Activated CD4-positive, alpha-beta T cell treated with anti-CD3 and anti-CD28 coated beads, Interleukin-2, amount 10 ng/mL, durations not matched to agents 24 days and 14 days (primary cell): ENCODE measurements around the gene ADORA1. TPM values are rescaled to one million over a fixed set of nuclear protein-coding genes. Genes with fewer than 3 reads are reported as not detected.

Experiments
- DNase-seq: peaks from one replicate; pipeline ENCODE4 v3.0.0; 2022
- H3K27ac Mint-ChIP-seq: one replicate; pipeline ENCODE4 v1.8.0; 2022; ENCODE audit warnings: mild to moderate bottlenecking, mixed read lengths
- H3K27me3 Mint-ChIP-seq: one replicate; pipeline ENCODE4 v1.8.0; 2022; ENCODE audit warnings: mixed read lengths
- H3K36me3 Mint-ChIP-seq: one replicate; pipeline ENCODE4 v1.8.0; 2022; ENCODE audit warnings: low read depth, mild to moderate bottlenecking, mixed read lengths
- H3K4me1 Mint-ChIP-seq: one replicate; pipeline ENCODE4 v1.8.0; 2021; ENCODE audit warnings: mixed read lengths
- H3K4me3 Mint-ChIP-seq: one replicate; pipeline ENCODE4 v1.8.0; 2022; ENCODE audit warnings: mild to moderate bottlenecking, moderate library complexity, mixed read lengths
- H3K9me3 Mint-ChIP-seq: one replicate; pipeline ENCODE4 v1.8.0; 2021; ENCODE audit warnings: mixed read lengths
- intact Hi-C: fragments of 100-400 bp; cut with micrococcal nuclease; formaldehyde crosslinking; loops from one replicate; pipeline ENCODE4 v1.15.1; 2023
- total RNA-seq: library from RNA; stranded (reverse); gene quantifications from 2 replicates; pipeline ENCODE4 v1.2.3, GENCODE V29; 2022

ADORA1 gene
- total RNA-seq, 1 donor from 2014 or later, result not detected

DNA sequence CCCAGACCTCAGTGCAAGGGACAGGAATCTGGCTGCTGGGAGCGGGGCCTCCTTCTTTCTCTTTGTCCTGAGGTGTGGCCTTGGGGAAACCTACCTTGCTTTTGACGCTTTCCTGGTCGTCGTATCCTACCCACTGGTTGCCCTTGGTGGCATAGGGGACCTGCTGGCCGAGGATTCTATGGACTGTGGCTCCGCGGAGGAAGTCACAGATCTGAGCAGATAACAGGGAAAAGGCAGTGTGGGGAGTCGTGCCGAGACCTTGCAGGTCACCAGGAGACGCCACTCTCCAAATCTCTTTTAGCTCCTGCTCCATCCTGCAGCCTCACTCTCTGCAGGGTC lies 52.1 kb downstream of the ADORA1 start:
- H3K4me1 Mint-ChIP-seq, result no peaks in the 10 kb centered on the region
- no peak overlapping the region for H3K27ac Mint-ChIP-seq
- H3K9me3 Mint-ChIP-seq, result no peaks in the 10 kb centered on the region
- H3K27me3 Mint-ChIP-seq, result no peaks in the 10 kb centered on the region
- DNase-seq, result no peak
- H3K36me3 Mint-ChIP-seq, result no peaks in the 10 kb centered on the region
- no peak overlapping the region for H3K4me3 Mint-ChIP-seq
- intact Hi-C loops, result no loop called here

DNA sequence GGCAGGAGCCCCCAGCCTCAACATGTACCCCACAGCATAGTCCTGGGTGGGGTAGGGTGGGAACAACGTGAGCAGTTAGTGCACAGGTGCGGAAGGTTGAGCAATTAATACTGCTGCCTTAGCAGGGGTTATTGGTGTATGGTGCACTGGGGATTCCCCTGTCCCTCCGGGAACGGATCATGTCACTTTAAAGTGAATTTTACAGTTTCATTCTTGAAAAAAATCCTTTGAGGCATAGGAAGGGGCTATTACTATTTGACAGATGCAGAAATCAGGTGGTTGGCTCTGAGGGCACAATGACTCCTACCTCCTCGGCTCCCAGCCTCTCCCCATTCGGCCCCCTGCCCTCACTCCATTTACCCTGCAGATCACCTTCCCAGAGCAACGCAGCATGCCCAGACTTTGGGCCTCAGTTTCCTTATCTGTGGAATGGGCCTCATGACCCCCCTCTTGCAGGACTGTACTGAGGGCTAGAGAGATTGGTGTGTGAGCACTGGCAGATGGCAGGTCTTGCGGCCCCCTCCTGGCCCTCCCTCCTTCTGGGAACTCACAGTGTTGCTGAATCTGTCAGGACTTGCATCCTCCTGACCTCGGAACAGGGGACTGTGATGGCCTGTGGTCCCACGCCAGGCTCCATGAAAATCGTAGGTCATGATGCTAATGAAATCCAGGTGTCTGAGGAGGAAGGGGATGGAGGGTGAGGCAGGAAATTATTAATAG lies 53.2 kb downstream of the ADORA1 start:
- Mint-ChIP-seq H3K4me1 (no peaks in the 10 kb centered on the region), H3K36me3 (no peaks in the 10 kb centered on the region), H3K4me3 (no peak overlapping the region), H3K27ac (no peak overlapping the region), H3K27me3 (no peaks in the 10 kb centered on the region), H3K9me3 (no peaks in the 10 kb centered on the region)
- DNase-seq, result no peak
- intact Hi-C loops, result no loop called here

DNA sequence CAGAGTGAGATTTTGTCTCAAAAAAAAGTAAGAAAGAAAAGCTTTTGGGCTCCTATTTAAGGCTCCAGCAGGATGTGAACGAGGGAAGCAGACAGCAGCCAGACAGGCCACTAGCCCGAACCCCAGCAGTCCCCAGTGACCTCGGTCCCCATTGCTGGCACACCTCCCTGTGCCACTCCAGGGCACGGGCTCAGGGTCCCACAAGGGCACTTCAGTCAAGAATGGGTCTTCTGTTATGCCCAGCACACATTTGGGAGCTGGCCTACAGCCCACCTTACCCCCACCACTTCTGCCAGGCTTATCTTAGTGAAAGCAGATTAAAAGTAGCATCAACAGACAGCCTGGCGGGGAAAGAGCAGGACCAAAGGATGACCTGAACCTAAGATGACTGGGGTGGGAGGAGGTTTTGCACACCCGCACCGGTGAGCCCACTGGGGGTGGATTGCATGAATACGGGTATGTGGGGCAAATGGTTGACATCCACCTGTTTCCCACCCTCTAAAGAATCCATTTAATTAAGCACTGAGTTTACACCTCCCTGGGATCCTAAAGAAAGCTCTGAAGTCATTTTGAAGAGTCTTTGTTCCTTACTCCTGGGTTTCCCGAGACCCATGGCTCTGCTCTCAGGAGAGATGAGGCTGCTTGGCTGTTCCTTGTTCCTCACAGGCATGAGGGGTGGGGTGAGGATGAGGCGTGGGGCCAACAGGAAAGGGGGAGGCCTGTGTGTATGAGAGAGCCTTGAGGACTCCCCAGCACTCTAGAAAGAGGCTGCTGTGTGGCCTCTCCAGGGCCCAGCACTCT lies 54.3 kb downstream of the ADORA1 start:
- H3K4me1 Mint-ChIP-seq, result no peaks in the 10 kb centered on the region

DNA sequence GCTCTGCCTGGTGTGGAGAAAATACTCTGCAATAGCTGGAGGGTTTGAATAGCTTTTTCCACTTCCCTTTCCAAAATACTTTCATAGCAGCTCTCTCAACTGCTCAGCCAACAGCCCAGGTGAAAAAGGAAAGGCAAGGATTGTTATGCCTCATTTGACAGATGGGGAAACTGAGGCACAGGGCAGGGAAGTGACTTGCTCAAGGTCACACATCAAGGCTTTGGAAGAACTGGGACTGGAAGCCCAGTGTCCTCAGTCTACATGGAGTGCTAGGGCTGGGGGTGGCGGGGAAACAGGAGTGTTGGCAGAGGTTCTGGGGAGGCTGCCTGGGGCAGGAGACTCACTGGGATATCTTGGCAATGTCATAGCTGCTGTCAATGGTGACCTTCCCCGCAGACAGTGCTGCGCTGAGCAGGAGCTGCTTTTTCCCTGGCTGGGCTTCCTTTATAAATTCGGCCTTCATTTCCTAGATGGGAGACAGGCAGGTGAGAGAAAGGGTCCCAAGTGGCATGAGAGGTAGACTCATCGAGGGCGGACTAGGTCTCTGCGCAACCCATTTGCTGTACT lies 54.9 kb downstream of the ADORA1 start:
- intact Hi-C loops, result no loop called here
- no peak overlapping the region for H3K4me3 Mint-ChIP-seq
- no peaks in the 10 kb centered on the region for H3K9me3 Mint-ChIP-seq
- DNase-seq, result no peak
- no peaks in the 10 kb centered on the region for H3K36me3 Mint-ChIP-seq
- H3K4me1 Mint-ChIP-seq, result no peaks in the 10 kb centered on the region
- peaks cover 5% of the 10 kb centered on the region for H3K27me3 Mint-ChIP-seq
- no peak overlapping the region for H3K27ac Mint-ChIP-seq

More for the DNA sequence above, 54.3 kb downstream of the ADORA1 start:
- no peaks in the 10 kb centered on the region for H3K36me3 Mint-ChIP-seq
- peaks cover 4% of the 10 kb centered on the region for H3K27me3 Mint-ChIP-seq
- no peak overlapping the region for H3K4me3 Mint-ChIP-seq
- no peak for DNase-seq
- no peaks in the 10 kb centered on the region for H3K9me3 Mint-ChIP-seq
- H3K27ac Mint-ChIP-seq, result no peak overlapping the region
- intact Hi-C loops, result no loop called here

DNA sequence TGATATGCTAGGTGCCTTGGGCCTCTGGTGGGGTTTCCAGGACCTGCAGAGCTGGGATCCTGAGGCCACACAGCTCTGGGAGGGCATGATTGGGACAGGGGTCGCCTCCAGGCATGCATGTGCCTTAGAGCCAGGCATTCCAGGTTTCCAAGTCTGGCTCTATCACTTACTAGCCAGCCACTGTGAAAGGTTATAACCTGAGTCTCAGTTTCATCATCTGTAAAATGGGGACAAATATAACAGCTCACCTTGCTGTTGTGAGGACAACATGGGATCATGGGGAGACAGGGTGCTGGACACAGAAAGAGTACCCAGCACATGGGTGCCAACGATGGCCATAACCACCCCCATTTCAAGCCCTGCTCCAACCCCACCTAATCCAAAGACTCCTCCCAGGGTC lies 56.3 kb downstream of the ADORA1 start:
- no peak for DNase-seq

DNA sequence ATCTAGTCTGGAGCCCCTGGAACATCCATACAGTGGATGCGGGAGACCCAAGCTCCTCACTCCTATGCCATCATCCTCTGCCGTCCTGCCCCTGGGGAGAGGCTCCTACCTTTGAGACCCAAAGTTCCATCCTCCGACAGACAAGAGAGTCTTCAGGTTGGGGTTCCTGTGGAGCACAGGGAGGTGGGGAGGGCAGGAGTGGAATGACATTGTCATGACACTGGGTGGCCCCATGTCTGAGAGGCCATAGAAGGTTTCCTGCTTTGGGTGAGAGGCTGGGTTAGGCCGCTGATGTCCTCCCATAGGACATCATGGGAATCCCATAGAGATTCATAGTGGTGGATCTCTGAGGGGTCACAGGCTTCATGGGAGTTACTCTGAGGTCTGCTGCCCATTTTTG lies 56.9 kb downstream of the ADORA1 start:
- DNase-seq, result no peak
- H3K36me3 Mint-ChIP-seq, result no peaks in the 10 kb centered on the region
- no peak overlapping the region for H3K27ac Mint-ChIP-seq
- no peaks in the 10 kb centered on the region for H3K9me3 Mint-ChIP-seq
- H3K4me1 Mint-ChIP-seq, result no peaks in the 10 kb centered on the region
- H3K4me3 Mint-ChIP-seq, result no peak overlapping the region
- intact Hi-C loops, result no loop called here
- H3K27me3 Mint-ChIP-seq, result peaks cover 16% of the 10 kb centered on the region

More for the DNA sequence above, 56.3 kb downstream of the ADORA1 start:
- Mint-ChIP-seq H3K4me1 (no peaks in the 10 kb centered on the region), H3K27ac (no peak overlapping the region), H3K4me3 (no peak overlapping the region), H3K9me3 (no peaks in the 10 kb centered on the region), H3K36me3 (no peaks in the 10 kb centered on the region), H3K27me3 (peaks cover 12% of the 10 kb centered on the region)
- intact Hi-C loops, result no loop called here

DNA sequence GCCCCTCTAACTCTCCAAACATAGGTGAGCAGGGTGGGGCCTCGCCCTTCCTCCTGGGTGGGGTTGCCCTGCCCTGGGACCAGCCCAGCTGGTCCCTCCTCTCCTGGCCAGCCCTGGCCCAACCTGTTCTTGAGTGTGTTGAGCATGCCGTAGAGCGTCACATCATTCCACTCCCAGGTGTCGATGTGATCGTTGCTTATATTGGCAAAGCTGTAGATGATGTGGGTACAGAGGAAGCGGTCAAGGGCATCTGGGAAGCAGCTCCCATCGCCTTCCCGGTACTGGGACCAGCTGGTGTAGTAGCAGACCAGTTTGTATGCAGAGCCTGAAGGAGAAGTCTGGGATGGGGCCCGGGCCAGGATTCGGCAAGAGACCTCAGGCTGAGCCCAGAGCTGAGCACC lies 57.5 kb downstream of the ADORA1 start:
- Mint-ChIP-seq H3K4me3 (no peak overlapping the region), H3K9me3 (no peaks in the 10 kb centered on the region), H3K27me3 (peaks cover 19% of the 10 kb centered on the region), H3K27ac (no peak overlapping the region), H3K4me1 (no peaks in the 10 kb centered on the region), H3K36me3 (no peaks in the 10 kb centered on the region)
- DNase-seq, result no peak
- intact Hi-C loops, result no loop called here

DNA sequence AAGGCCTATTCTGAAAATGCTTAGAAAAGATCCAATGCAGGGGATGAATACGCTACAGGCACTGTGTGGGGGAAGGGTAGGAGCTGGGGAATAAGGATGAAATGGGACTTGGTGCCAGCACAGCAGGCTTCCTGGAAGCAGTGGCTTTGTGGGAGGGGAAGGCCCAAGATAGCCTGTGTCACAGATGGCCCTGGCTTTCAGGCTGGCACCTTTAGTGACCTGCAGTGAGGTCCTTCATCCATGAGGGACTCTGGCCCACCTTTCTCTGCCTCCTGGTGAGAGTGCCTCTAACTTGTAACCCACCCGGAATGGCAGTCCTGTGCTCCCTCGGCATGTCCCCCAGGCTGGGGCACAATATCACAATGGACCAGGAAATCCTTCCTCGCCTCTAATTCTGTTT lies 58.1 kb downstream of the ADORA1 start:
- no peak overlapping the region for H3K4me3 Mint-ChIP-seq
- no peaks in the 10 kb centered on the region for H3K4me1 Mint-ChIP-seq
- no peaks in the 10 kb centered on the region for H3K36me3 Mint-ChIP-seq
- intact Hi-C loops, result no loop called here
- H3K27me3 Mint-ChIP-seq, result peaks cover 21% of the 10 kb centered on the region
- H3K27ac Mint-ChIP-seq, result no peak overlapping the region
- DNase-seq, result no peak
- H3K9me3 Mint-ChIP-seq, result no peaks in the 10 kb centered on the region

DNA sequence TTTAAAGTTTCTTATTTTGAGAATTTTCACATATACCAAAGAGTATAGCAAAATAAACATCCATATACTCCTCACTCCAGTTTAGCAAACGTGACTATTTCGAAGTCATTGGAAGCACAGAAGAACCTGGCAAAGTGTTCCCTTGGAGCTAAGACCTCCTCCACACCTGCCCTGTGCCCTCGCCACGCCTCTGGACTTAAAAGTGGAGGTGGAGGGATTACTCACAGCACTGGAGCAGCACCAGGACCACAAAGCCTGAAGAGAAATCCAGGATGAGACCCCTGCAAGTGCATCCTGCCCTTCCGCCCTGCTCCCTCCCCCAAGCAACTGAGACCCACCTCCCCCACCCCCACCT lies 58.5 kb downstream of the ADORA1 start:
- no peak overlapping the region for H3K4me3 Mint-ChIP-seq
- no peak overlapping the region for H3K27ac Mint-ChIP-seq
- H3K27me3 Mint-ChIP-seq, result peaks cover 21% of the 10 kb centered on the region
- H3K9me3 Mint-ChIP-seq, result no peaks in the 10 kb centered on the region
- no peaks in the 10 kb centered on the region for H3K4me1 Mint-ChIP-seq
- H3K36me3 Mint-ChIP-seq, result no peaks in the 10 kb centered on the region
- DNase-seq, result no peak
- intact Hi-C loops, result no loop called here

DNA sequence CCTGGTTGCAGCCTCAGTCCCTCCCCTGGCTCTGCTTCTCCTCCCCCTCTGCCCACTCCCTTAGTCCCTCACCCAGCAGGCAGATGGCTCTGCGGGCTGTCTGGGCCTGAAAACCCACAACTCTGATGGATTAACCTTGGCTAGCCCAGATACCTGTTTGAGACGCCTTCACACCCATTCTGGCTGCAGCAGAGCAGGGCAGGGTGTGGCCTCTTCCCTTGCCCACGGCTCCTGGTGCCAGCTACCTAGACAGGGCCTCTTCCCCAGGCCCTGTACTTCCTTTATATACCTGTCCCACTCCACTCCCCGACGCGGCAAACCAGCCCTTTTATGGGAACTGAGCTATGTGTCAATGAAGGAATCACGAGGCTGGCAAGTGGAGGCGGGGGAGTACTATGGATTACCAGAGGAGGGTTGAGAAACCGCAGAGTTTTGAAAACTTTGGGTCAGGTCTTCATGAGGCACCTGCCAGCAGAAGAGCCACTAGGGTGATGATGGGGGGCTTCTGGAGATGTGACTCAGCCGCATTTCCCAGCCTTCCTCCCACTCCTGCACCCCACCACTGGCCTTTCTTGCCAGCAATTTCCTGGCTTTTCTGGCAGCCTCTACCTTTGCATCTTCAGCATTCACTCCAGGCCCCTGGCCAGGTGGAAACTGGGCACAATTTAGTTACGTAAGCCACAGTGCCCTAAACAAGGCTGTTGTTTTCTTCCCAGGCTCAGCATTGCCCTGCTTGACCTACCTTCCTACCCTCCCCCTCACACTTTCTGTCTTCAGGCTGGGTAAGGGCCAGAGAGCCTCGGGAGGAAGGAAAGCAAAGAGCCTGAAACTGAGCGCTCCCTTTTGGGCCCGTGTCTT lies 59.1 kb downstream of the ADORA1 start, which contains the start of gene CHI3L1:
Gene CHI3L1, minus strand, starts transcription at position 259 of the 858 bp plus-strand sequence. Its CDS starts 81 bp downstream, at position 178.
- intact Hi-C loops, result no loop called here
- H3K36me3 Mint-ChIP-seq, result no peaks in the 10 kb centered on the region
- H3K4me3 Mint-ChIP-seq, result no peak within 1 kb of the TSS
- no peaks in the 10 kb centered on the region for H3K4me1 Mint-ChIP-seq
- no peak for DNase-seq
- H3K9me3 Mint-ChIP-seq, result no peaks in the 10 kb centered on the region
- no peak within 1 kb of the TSS for H3K27ac Mint-ChIP-seq
- peaks cover 23% of the 10 kb centered on the region for H3K27me3 Mint-ChIP-seq

DNA sequence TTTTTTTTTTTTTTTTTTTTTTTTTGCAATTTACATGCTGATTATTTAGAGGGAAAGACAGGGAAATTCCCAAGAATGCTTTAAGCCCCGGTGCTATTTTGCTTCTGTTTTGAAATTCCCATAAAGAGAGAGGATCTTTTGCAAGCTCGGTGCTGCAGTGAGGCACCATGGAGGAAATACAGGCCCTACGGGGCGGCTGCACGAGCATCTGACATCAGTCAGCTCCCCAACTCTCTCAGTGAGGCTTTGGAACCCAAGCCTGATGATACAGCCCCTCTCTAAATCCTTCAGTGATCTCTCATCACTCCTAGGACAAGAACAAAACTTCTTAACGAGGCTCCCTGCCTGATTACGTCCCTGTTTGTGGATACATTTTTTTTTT lies 59.8 kb downstream of the ADORA1 start:
- H3K9me3 Mint-ChIP-seq, result no peaks in the 10 kb centered on the region
- H3K27me3 Mint-ChIP-seq, result peaks cover 23% of the 10 kb centered on the region
- H3K4me3 Mint-ChIP-seq, result no peak overlapping the region
- H3K27ac Mint-ChIP-seq, result no peak overlapping the region
- DNase-seq, result no peak
- H3K36me3 Mint-ChIP-seq, result no peaks in the 10 kb centered on the region
- H3K4me1 Mint-ChIP-seq, result no peaks in the 10 kb centered on the region
- intact Hi-C loops, result no loop called here

DNA sequence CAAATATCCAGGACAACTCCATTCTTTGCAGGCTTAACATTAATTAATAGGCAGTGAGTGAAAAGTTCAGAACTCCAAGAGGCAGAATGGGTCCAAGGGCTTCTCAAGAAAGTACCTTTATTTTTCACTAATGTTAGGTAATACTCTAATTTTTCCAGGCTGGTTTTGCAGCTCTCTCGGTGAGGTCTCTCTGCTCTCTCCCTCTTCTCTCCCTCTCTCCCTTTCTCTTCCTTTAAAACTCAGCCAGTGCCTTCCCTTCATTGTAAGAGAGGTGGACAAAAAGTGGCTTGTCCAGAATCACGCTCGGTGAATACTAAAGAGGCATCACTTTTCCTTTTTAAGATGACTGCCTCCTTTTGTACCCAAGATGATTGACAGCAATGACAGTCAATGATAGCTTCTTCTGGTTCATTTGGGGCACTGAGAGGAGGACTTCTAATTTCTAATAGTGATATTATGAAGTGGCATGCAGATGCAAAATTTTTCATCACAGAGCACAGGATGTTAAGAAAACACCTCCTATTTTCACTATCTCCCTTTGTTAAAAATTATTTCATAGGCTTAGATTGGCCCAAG lies 60.3 kb downstream of the ADORA1 start:
- no peak overlapping the region for H3K4me3 Mint-ChIP-seq
- H3K27me3 Mint-ChIP-seq, result peaks cover 23% of the 10 kb centered on the region
- H3K9me3 Mint-ChIP-seq, result no peaks in the 10 kb centered on the region
- intact Hi-C loops, result no loop called here
- H3K4me1 Mint-ChIP-seq, result no peaks in the 10 kb centered on the region
- no peak for DNase-seq
- no peak overlapping the region for H3K27ac Mint-ChIP-seq
- H3K36me3 Mint-ChIP-seq, result no peaks in the 10 kb centered on the region

DNA sequence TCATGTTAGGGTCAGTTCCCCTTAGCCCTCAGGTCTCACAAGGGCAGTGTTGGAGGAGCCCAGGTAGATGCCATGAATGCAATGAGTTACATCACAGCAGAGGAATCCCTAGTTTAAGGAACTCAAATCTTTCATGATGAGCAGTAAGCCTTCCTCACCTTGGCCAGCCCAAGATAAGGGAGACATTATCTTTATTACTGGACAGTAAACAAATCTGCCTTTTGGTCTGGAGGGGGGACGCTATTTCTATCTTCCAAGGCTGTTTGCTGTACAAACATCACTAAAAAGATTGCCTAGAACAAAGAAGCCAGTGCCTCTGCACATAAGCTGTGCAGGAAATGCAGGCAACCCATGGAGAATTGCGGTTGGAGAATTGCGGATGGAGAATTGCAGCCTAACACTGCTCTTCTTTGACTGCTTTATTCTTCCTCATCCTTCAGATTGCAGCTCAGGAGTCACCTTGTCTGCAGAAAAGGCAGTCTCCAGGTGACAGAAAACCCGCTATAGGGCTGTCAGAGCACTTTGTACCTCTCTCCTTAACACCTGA lies 61.2 kb downstream of the ADORA1 start:
- no peak for DNase-seq
- Mint-ChIP-seq H3K27ac (no peak overlapping the region), H3K27me3 (peaks cover 23% of the 10 kb centered on the region), H3K4me1 (no peaks in the 10 kb centered on the region), H3K9me3 (no peaks in the 10 kb centered on the region), H3K4me3 (no peak overlapping the region), H3K36me3 (no peaks in the 10 kb centered on the region)
- intact Hi-C loops, result no loop called here
